NCI-H460 (cell line): ENCODE data around the gene CDC20. TPM values are rescaled to one million over a fixed set of nuclear protein-coding genes. Genes with fewer than 3 reads are reported as not detected.
"Not testable (repeated sequence)": the region's sequence is repeated elsewhere in the genome, so short reads cannot be mapped to it uniquely, and the experiment has no call there.

Experiments
- DNase-seq: peaks from one replicate; pipeline ENCODE4 v3.0.0-alpha.2; 2016; ENCODE audit warnings: low read depth; ENCODE audit errors: extremely low read depth
- total RNA-seq: library from RNA; depleted of rRNA; stranded (reverse); fragments of >200 nt; shearing (Covaris generic); gene quantifications from 2 replicates; pipeline ENCODE4 v1.2.3, GENCODE V29; 2014

CDC20 gene
- total RNA-seq, 1 experiment from 2014 or later = 84.7 TPM

DNA sequence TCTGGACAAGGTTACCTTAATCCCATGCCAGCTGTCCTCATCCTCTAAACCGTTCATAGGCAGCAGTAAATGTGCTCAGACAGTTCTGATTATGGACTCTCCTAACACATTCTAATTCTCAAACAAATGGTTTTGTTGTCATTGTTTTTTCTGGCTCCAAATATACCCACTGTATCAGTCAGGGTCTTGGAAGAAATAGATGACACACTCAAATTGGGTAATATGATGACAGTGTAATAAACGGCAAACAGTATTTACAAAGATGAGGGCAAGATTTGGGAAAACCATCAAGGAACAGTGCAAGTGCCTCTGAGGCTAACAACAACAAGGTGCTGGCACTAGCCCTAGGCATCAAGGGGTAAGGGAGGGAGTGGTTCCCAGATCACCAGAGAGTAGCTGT is 4.3 kb upstream of the CDC20 start:
- DNase-seq = no peak

DNA sequence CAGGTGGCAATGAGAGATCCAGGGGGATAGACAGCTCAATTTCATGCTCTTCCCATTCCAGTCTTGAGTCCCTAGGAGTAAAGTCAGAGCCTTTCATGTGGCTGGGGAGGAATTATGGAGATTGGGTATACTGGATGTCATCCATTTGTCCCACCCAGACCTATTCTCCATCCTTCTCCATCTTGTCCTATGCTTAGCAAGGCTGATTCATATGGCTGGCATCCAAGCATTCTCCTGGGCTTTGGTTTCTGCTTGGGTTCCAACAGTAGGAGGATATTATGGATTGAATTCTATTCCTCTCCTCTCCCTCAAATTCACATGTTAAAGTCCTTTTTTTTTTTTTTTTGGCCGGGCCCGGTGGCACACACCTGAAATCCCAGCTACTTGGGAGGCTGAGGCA is 3.8 kb upstream of the CDC20 start:
- DNase-seq = no peak

DNA sequence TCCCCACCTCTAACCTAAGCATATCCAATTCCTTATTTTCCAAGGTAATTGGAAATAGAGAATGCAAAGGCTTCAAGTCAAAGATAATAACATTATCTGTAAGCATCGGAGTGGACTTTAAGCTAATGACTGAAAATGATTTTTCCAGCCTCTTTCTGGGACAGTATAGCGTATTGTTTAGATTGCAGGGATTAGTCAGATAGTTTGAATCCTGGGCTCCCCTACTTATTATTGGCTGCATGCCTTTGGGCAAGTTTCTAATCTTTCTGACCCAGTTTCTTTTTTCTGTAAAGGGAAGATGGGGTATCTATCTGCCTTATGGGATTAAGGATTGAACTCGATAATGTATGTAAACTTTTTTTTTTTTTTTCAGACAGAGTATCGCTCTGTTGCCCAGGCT is 1.5 kb upstream of the CDC20 start:
- no peak for DNase-seq

DNA sequence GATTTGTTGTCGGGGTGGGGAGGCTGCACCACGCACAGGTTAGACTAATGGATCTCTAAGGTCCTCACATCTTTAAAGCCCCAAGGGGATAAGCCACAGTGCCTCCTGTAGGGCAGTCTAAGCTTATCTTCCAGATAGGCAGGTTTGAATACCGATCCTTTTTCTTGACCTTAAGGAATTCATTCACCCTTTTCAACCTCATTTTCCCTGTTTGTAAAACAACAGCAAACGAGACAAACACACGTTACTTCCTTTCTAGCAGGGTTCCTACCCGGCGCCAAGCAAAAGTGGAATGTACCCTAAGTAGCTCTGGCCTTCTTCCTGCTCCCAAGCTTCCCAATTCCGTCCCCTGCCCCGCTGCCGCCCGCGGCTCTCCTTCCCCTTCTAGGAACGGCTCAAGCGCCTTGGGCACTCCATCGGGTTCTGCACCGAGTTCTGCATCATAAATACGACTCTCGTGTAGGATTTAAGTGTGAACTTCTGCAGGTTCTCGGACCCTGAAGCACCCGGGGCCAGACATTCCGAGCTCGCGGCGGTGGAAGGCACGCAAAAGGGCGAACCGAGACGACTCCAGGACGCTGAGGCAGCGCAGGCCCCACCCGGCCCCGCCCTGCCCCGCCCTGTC is 548 bp upstream of the CDC20 start:
- DNase-seq = peak; percentile 30

DNA sequence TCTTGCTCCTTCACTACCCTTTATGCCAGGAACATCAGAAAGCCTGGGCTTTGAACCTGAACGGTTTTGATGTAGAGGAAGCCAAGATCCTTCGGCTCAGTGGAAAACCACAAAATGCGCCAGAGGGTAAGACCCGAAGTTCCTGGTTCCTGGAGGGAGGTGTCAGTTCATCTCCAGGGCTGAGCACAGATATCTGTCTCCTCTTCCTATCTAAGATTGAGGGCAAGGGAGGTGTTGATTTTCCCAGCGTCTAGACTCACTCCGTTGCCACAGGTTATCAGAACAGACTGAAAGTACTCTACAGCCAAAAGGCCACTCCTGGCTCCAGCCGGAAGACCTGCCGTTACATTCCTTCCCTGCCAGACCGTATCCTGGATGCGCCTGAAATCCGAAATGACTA is 915 bp downstream of the CDC20 start:
- DNase-seq = no peak

DNA sequence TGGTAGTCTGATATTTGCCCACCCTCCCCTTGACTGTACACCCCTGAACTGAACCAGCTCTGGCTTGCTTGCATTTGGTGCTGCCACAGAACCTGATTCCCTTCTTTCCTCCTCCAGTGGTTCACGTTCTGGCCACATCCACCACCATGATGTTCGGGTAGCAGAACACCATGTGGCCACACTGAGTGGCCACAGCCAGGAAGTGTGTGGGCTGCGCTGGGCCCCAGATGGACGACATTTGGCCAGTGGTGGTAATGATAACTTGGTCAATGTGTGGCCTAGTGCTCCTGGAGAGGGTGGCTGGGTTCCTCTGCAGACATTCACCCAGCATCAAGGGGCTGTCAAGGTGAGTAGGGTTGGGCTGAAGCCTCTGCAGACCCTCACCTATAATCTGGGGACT is 1.8 kb downstream of the CDC20 start:
- no peak for DNase-seq

DNA sequence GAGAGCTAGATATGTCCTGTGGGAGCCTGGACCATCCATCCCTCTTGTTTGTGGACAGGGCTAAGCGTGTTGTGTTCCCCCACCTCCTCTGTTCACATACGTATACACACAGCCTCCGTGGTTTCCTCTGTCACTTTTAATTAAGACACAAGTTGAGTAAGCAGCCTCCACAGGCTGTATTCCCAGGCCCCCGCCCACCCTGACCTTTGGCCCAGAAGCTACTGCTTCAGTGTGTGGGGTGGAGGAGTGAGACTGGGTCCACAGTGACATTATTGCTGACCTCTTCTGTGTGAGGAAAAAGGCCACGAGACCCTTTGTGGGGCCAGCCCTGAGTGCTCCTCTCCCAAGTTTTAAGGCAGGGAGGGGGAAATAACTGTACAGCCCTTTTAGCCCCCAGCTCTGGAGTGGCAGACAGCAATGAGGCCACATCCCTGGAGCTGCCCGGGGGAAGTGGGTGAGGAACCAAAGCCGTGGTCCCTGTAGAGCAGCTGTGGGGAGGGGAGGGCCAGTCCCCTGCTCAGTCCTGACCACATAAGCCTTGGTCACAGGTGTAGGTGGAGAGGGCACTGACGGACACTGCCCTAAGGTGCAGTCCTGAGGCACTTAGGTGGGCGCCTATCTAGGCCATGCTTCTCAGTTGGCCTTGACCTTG is 4.6 kb downstream of the CDC20 start:
- DNase-seq = no peak

DNA sequence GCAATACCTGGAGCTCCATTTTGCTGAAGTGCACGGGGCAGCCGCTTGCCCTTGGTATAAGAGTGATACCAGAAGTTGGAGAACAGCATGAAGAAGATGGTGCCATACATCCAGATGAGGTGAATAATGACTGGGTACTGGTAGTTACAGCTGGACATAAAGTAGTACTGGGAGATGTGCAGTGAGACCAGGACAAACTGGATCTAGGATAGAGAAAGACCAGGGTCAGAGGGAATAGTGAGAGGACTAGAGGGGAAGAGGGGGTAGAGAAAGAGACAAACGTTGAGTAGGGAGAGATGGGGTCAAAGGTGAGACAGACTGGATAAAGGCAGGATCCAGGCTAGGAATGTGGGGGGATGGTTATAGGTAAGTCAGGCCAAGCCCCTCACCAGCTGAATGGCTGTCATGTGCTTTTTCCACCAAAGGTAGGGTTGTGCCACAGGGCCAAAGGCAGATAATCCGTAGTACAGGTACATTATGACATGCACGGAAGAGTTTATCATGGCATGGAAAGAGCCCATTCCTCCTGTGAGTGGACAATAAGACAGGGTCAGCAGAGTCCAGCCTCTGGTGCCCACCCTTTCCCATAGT is 5.2 kb downstream of the CDC20 start:
- no peak for DNase-seq

DNA sequence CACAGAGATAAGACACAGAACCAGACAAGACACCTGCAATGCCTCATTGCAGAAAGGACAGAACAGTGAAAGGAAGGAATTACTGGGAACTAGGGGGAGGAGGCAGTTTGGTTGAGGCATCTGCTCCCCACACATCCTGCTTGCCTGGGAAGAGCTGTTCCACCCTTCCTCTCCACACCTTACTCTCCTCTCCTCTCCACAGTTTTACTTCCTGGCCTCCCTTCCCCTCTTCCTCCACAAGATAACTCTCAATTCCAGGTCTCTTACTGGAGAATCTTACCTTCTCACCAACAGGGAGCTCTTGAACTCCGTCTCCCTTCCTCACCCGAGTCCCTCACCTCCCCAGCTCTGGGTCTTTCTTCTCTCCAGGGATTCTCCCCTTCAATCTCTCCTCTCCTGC is 6.9 kb downstream of the CDC20 start:
- no peak for DNase-seq

DNA sequence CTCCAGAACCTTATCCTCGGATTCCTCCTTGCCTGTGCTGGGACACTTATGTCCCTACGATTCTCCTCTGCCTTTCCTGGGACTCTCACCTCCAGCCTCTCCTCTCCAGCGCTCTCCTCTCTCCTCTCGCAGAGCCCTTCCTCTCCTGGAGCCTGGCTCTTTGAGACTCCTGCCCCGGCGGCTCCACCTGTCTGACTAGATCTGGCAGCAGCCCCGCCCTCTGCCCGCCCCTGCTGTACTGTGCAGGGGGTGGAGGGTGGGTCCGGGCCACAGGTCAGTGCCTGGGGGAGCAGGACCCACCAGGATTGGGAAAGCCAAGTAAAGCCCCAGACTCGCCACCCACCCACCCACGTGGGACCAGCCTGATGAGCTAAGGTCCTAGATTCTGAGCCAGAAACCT is 7.4 kb downstream of the CDC20 start:
- no peak for DNase-seq

DNA sequence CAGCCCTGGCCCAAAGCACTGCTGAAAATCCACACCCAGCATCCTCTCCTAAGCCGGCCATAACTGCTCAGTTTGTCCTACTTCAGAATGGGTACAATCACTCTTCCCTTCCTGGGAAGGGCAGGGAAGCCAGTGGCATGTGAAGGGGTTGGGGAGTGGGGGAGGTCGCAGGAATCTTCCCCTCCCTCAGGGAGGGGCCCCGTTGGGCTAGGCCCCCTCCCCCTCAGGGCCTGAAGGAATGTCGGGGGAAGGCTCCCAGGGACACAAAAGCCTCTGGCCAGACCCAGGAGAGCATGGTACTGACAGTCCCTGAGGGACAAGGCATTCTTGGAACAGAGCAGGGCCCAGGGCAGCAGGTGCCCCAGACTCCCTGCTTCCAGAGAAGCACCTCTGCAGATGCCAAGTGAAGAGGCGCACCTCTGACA is 7.8 kb downstream of the CDC20 start:
- no peak for DNase-seq

DNA sequence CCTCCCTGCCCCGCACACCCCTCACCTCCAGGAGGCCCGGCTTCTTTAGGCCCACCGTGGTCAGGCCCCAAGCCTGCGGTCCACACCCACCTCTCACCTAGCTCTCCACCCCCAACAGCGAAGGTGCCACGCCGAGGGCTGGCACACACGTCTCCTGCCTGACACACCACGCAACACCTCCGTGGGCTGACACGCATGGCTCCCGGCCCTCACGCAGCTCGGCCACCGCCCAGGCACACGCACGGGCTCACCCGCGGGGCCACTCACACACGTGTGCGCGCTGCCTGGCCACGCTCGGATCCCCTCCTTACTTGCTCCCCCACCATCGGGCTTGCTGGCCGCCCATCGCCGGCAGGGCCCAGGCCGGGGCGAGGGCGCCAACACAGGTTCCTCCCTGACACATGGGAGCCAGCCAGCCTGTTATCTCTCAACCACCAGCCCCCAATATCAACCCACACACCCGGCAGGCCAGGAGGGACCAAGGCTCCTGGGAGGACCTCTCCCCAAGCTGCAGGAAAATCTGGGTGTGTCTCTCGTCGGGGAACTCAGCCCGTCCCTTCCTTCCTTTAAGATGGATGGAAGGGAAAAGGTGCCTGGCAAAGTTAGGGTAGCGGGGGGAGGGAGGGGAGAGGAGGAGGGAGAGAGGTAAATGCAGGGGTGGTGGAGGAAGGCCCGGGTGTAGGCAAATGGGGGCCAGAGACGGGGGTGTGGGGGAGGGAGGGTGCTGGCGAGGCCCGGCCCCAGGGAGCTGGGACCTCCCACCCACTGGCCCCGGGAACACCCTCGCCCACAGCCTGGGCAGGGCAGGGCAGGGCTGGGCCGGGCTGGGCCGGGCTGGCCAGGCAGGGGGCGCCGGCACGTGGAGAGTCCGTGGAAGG is 8.5 kb downstream of the CDC20 start:
- DNase-seq = no peak

DNA sequence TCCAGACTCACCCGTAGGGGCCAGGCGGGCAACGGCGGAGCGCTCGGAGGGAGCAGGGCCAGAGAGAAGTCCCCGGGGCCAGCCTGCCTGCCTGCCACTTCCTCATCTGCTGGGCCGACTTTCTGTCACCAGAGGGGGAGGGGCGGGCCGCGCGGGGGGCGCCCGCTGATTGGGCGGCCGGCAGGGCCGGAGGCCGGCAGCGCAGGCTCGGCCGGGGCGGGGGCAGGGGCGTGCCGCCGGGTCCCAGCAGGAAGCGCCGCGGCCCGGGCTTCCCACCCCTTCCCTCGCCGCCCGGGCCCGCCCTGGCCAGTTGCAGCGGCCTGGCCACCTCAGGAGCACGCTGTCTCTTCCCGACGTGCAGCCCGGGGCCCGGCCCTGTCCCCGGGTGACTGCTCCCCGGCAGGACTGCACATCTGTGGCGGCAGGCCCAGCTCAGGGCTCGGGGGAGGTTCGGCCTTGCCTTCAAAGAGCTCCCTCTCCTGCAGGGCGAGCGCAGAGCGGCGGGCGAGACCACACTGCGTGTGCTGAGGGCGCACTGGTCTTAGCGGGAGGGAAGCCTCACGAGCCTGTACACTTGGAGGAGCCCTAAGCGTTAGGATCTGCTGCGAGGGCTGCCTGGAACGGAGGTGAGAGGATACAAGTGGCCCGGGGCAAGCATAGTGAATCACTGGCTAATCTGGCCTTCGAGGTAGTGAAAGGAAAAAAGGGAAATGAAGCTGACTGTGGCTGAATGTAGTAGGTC is 9.3 kb downstream of the CDC20 start, which contains the start of gene ELOVL1:
TSS of gene ELOVL1 (minus strand) at position 108 of the 742 bp plus-strand sequence. CDS start 2,402 bp downstream, outside the sequence.
- peak; percentile 75 for DNase-seq

DNA sequence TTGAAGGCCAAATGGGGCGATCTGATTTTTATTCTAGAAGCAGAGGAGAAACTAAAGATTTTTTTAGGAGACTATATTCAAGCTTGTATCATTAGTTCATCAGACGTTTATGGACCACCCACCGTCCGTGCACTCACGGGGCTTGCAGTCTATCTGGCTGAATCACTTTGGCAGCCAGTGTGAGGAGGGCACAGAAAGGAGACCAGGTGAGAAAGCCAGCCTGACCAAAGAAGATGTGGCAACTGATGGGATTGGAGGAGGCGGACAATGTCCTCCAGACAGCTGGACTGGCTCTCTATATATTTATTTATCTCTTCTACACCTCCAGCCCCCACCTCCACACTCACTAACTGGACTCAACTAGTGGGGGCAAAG is 9.9 kb downstream of the CDC20 start:
- DNase-seq = no peak

DNA sequence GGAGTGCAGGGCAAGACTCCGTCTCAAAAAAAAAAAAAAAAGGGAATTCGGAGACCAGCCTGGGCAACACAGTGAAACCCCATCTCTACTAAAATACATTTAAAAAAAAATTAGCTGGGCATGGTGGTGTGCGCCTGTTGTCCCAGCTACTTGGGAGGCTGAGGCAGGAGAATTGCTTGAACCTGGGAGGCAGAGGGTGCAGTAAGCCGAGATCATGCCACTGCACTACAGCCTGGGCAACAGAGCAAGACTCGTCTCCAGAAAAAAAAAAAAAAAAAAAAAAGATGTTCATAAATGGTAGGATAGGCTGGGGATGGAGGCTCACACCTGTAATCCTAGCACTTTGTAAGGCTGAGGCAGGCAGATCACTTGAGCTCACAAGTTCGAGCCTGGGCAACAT is 11.0 kb downstream of the CDC20 start:
- not testable (repeated sequence) for DNase-seq

DNA sequence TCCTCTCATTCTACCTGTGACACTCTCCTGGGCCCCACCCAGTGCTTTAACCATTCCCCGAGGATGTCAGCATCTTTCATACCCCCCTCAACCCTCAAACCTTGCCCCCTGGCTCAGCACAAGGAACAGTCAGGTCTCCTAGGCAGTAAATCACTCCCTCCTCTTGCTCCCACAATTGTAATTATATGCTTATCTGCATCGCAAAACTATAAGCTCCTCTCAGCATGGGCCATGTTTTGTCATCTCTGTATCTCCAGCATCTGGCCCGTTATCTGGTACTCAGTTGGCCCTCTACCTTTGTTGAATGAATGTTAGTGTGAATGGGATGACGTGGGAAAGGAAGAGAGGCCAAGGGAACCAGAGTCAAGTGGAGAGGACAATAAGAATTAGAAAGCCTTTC is 11.8 kb downstream of the CDC20 start:
- no peak for DNase-seq

DNA sequence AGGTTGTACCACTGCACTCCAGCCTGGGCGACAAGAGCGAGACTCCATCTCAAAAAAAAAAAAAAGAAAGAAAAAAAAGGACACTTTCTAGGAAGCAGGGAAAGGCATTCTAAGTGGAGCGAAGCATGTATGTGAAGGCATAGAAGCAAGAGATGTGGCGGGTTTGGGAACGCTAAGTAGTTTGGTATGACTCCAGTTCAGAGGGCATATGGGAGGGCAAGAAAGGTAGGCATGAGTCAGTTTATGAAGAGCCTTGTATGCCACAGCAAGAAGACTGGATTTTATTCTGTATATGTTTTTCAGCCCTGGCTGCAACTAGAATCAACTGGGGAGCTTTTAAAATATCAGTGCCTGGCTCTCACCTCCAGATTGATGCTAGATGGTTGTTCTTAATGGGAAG is 13.4 kb downstream of the CDC20 start:
- DNase-seq = no peak

DNA sequence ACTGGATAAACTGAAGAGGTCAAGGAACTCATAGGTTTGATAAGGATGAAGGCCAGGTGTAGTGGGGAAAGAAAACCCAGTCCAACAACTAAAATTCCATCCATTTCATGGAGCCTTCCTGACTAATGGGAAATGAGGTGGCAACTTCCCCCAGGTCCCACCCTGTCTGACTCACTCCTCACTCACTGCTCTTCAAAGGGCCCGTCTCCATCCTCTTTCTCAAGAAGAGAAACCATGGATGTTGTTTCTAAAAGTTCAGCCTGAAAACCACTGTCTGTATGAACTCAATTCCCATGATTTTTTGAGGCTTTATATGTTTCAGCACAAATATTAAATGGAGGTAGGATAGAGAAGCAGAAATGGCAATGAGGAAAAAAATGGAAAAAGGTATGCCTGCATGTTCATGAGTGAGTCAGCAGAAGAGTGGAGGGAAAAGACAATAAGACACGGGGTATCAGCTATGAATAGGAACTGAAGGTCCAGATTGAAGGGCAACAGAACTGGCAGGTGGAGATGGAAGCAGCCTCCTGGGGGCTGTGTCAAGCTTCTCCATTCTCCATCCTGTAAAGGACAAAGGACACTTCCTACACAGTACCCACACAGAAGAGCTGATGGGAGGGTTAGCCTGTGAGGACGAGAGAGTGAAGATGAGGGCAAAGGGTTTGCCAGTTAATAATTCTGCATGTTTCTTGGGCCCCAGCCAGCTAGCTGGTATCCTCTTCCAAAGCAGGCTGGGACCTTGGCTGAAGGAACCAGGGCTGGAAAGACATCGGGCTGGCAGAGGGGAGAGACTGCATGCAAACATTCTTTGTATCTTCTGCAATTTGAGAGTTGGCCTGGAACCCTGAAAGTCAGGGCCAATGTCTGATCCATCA is 14.5 kb downstream of the CDC20 start:
- DNase-seq = peak; percentile 54

DNA sequence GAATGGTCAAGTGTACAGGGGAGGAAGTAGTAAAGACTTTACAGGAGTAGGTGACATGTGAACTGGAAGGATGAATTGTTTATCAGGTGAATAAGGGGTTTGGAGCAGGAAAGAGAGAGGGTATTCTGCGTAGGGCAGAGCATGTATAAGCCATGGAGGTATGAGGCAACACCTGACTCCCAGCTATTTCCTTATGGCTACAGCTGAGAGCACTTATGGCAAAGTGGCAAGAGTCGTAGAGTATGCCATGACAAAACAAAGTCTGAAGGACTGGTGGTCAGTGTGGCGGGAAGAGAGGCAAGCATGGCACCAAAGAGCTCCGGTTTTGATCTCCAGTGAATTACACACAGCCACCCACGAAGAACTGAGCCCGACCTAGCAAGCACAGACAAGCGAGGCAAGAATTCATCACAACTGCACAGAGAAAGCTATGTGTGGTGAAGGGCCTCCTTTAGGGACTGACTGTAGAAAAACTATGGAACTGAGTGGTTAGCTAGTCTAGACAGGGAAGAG is 18.0 kb downstream of the CDC20 start:
- no peak for DNase-seq
